Stimulated activated CD4-positive, alpha-beta T cell treated with anti-CD3 and anti-CD28 coated beads, Interleukin-1b, Interleukin-23, amount 100 ng/mL, for 1 hour (primary cell): ENCODE data around the gene RCN2.
A peak's percentile ranks its signal among the peaks of the same experiment; 100 is the strongest.

ENCODE experiments used
- DNase-seq, 2 donors: peaks; one replicate each; pipeline ENCODE4 v3.0.0-alpha.2; 2020; ENCODE audit warnings: low read depth in 2 of 2

RCN2 gene

DNA sequence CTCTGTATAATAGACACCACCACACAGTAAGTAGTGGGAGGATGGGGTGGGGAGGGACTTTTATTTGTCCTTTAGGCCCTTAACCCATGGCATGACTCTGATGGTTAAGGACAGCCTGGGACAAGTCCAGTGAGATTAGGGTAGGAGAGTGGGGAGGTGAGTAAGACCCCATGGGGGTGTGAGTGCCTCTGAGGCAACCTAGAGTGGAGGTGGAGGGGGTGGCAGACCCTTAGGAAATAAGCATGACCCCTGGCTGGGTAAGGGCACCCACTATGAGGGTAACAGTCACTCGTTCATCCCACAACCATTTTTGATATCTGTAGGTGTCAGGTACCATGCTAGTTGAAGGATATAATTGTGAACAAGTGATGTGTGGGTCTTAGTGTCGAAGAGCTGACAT is 42.4 kb downstream of the RCN2 start:
- DNase-seq, result no peak

GRCh38 chr15:76974456-76975036 is 43.0 kb downstream of the RCN2 start:
- no peak for DNase-seq

- DNase-seq, result no peak
Measured at GRCh38 chr15:76976141-76976540, 44.6 kb downstream of the RCN2 start.

DNA sequence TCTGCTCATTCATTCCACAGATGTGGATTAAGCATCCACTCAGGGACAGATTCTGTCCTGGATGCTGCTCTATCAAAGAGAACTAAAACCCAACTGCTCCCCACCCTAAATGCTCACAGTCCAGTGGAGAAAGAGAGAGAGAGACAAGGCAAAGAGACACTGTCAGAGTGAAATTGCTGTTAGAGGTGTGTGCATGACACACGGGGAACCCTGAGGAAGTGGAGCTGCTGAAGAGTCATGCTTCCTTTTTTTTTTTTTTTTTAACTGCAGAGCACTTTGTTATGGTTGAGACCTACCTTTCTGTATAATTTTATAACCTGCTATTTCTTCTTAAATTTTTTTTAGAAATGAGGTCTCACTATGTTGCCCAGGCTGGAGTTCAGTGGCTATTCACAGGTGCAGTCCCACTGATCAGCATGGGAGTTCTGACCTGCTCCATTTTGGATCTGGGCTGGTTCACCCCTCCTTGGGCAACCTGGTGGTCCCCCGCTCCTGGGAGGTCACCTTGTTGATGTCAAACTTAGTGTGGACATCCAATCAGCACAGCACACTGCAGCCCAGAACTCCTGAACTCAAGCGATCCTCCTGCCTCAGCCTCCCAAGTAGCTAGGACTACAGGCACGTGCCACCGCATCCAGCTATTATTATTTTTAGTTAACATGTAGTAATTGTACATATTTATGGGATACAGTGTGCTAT is 45.2 kb downstream of the RCN2 start:
- no peak for DNase-seq

DNA sequence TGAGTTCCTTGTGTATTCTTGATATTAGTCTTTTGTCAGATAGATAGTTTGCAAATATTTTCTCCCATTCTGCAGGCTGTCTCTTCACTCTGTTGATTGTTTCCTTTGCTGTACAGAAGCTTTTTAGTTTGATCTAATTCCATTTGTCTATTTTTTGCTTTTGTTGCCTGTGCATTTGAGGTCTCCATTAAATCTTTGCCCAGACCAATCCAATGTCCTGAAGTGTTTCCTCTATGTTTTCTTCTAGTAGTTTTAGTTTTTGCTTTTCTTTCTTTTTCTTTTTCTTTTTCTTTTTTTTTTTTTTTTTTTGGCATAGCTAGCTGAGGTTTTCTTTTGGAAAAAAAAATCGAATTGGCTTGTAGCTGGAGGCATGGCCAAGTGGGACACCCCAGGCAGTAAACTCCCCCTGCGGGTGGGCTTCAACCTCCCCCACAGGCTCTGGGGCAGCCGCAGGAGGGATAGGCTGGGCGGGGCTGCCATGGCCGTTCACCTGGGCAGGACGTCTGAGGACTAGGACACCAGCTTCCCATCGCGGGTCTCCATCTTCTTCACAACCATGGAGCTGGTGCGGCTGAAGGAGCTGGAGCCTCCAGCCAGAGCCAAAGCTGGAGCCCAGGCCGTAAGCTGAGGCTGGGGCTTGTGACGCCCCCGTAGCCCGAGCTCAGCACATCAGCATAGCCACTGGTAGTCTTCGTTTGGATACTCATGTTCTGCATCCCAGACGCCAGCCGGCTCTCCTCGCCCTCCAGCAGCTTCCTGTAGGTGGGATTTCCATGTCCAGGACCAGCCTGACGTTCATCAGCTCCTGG is 47.2 kb downstream of the RCN2 start:
- DNase-seq, result no peak

DNA sequence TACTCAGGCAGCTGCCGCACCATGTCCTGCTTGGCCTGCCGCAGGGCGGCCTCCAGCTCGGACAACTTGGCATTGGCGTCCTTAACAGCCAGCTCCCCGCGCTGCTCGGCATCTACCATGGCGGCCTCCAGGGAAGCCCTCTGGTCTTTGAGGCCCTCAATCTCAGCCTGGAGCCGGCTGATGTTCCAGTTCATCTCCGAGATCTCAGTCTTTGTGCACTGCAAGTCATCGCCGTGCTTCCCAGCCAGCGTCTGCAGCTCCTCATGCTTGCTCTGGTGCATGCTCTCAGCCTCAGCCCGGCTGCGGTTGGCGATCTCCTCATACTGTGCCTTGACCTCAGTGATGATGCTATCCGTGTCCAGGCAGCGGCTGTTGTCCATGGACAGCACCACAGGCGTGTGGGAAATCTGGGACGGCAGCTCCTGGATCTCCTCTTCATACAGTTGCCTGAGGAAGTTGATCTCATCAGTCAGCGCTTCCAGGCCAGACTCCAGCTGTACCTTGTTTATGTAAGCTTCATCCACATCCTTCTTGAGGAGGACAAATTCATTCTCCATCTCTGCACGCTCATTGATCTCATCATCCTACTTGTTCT is 47.9 kb downstream of the RCN2 start:
- no peak for DNase-seq

DNA sequence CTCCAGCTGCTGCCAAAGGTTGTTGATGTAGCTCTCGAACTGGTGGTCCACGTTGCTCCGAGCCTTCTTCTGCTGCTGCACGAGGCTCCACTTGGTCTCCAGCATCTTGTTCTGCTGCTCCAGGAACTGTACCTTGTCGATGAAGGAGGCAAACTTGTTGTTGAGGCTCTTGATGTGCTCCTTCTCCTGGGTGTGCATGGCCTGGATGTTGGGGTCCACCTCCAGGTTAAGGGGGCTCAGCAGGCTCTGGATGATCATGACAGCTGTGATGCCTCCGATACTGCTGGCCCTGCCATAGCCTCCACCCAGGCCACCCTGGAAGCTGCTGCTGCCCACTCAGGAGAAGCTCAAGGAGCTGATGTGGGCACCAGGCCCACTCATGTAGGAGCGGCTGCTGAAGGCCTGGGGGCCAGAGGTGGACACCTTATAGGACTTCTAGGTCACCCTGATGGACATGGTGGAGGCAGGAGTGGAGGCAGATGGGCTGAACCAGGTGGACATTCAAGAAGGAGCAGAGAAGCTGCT is 48.5 kb downstream of the RCN2 start:
- no peak for DNase-seq

GRCh38 chr15:76982356-76982755 is 50.8 kb downstream of the RCN2 start:
- DNase-seq, result no peak

GRCh38 chr15:76982756-76983155 is 51.2 kb downstream of the RCN2 start:
- DNase-seq, result no peak

- DNase-seq, result no peak
Measured at GRCh38 chr15:76983590-76984375, 52.2 kb downstream of the RCN2 start.

GRCh38 chr15:76986743-76987142 is 55.2 kb downstream of the RCN2 start:
- no peak for DNase-seq

GRCh38 chr15:76987276-76987675 is 55.7 kb downstream of the RCN2 start:
- no peak for DNase-seq

DNA sequence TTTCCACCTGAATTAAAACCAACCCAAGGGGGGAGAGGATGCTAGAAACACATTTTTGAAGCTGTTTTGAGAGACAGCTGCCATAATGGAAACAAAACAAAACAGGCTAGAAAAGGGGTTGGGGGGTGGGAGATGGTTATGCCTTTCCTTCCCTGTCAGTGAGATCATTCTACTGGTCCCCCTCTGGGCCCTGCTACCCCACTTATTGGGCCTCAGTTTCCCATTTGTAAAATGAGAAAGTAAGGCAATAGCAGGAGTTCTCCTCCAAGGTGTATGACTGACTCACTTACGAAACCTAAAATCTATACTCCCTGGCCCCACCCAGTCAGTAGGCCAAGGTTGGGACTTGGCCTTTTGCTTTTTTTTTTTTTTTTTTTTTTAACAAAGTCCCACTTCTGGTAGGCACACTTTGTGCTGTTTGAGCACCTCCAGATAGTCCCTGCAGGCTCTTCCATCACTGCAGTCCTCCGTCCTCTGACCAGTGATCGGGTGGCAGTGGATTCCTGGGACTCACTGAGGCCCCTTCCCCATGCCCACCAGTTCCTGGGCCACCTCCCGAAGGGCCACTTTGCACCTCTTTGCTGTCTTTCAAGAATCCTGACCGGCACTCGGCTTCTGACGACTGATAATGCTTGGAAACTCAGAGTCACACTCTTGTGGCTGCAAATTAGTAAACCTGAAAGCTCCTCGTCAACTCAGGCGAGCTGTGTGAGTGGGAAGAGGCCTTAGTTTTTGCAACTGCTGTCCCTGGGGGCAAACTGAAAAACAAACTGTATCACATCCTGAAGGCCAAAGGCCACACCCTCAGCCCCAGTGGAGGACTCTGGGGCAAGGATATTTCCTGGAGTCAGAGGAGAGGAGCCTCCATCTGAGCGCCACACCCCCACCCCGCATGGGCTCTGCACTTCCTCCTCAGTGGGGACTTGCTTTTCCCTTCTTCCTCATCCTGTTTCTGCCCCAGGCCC is 56.6 kb downstream of the RCN2 start:
- no peak for DNase-seq

DNA sequence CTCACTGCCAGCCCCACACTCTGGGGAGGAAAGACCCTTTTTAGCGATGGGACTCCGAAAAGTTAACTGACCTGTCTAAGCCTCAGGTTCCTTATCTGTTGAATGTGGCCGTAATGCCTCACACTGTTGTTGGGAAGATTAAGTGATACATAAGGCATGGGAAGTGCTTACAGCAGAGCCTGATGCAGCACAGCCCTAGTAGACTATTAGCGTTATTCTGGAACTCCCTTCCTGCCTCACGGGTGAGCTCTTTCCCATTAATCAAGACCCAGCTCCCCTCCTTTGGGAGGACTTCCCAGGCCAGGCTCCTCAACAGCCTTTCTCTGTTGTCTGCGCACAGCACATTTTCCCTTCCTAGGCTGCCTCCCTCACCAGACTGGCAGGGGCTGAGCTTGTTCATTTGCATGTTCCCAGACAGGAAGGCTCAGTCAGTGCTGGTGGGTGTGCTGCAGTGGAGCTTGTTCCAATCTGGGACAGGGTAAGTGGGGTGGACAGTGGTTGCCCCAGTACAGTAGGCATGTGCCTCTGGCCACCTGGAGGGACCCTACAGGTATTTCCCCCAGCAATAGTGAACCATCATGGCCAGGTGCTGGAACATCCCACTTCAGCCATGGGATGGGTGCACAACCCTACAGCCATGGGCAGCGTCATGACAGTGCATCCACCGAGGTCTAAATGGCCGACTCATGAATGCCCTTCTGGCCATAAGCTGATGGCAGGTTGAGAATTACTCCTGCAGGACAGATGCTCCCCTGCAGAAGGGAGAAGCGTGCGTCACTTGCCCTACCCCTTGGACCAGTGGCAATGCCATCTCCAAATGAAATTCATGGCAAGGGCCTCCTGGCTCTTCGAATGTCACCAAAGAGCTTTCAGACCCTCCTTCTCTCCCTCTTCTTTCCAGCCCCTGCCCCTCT is 57.6 kb downstream of the RCN2 start:
- no peak for DNase-seq

- DNase-seq, result no peak
Measured at GRCh38 chr15:76991048-76991447, 59.5 kb downstream of the RCN2 start.

- no peak for DNase-seq
Measured at GRCh38 chr15:76991741-76992645, 60.4 kb downstream of the RCN2 start.

GRCh38 chr15:76993114-76993725 is 61.7 kb downstream of the RCN2 start:
- DNase-seq, result no peak

- peak in 1 of 2 donors; percentile 25 for DNase-seq
Measured at GRCh38 chr15:76994001-76994400, 62.5 kb downstream of the RCN2 start.
